GM23338 (cell line): Measurements from ENCODE around the gene TRMT11. TPM values are rescaled to one million over a fixed set of nuclear protein-coding genes. Genes with fewer than 3 reads are reported as not detected.

Source experiments
- ATAC-seq: fragments of 200-7000 bp; cut with Tn5 transposase; 3 replicates; pipeline ENCODE4 v1.9.1; 2020
- DNase-seq: peaks from one replicate; pipeline ENCODE4 v3.0.0-alpha.2; 2015; ENCODE audit warnings: low spot score
- H2AFZ ChIP-seq: fragments of 200-600 bp; sonication (generic); 2 replicates; pipeline ENCODE4 v1.8.0; 2016; ENCODE audit warnings: antibody characterized with exemption, mild to moderate bottlenecking, moderate library complexity
- H3F3A ChIP-seq: fragments of 200-600 bp; sonication (generic); replicated peaks from 2 replicates; pipeline ENCODE4 v1.8.0; 2017; ENCODE audit warnings: antibody characterized with exemption, mixed run types, low read depth
- H3K27ac ChIP-seq: fragments of 200-600 bp; sonication (generic); 2 replicates; pipeline ENCODE4 v1.6.1; 2016; ENCODE audit warnings: low read depth
- H3K27me3 ChIP-seq: fragments of 200-600 bp; sonication (generic); 2 replicates; pipeline ENCODE4 v1.8.0; 2016; ENCODE audit warnings: mild to moderate bottlenecking, mixed run types, moderate library complexity; ENCODE audit not compliant: insufficient read depth
- H3K36me3 ChIP-seq: fragments of 200-600 bp; sonication (generic); 2 replicates; pipeline ENCODE4 v1.8.0; 2016; ENCODE audit warnings: mild to moderate bottlenecking; ENCODE audit not compliant: insufficient read depth
- H3K4me1 ChIP-seq: fragments of 200-600 bp; sonication (generic); 2 replicates; pipeline ENCODE4 v1.8.0; 2016; ENCODE audit warnings: mild to moderate bottlenecking, moderate library complexity; ENCODE audit not compliant: insufficient read depth
- H3K4me2 ChIP-seq: fragments of 200-600 bp; sonication (generic); 2 replicates; pipeline ENCODE4 v1.7.1; 2017; ENCODE audit warnings: mixed run types
- H3K4me3 ChIP-seq: fragments of 200-600 bp; sonication (generic); 2 replicates; pipeline ENCODE4 v1.6.1; 2016; ENCODE audit warnings: mixed run types
- H3K79me2 ChIP-seq: fragments of 200-600 bp; sonication (generic); replicated peaks from 2 replicates; pipeline ENCODE4 v1.8.0; 2017; ENCODE audit warnings: mild to moderate bottlenecking; ENCODE audit not compliant: insufficient read depth
- H3K9me2 ChIP-seq: fragments of 200-600 bp; sonication (generic); 2 replicates; pipeline ENCODE4 v1.8.0; 2017; ENCODE audit not compliant: insufficient read depth
- H4K20me1 ChIP-seq: fragments of 200-600 bp; sonication (generic); replicated peaks from 2 replicates; pipeline ENCODE4 v1.8.0; 2017; ENCODE audit warnings: mild to moderate bottlenecking; ENCODE audit not compliant: insufficient read depth
- H3K27ac Mint-ChIP-seq: 2 replicates; pipeline ENCODE4 v1.8.0; 2020; ENCODE audit warnings: inconsistent platforms, mild to moderate bottlenecking, moderate library complexity, mixed read lengths
- H3K27me3 Mint-ChIP-seq: 3 replicates; pipeline ENCODE4 v1.8.0; 2022; ENCODE audit warnings: low read depth, mild to moderate bottlenecking, moderate library complexity, mixed read lengths, inconsistent platforms; ENCODE audit not compliant: insufficient read depth, poor library complexity
- H3K36me3 Mint-ChIP-seq: 3 replicates; pipeline ENCODE4 v1.8.0; 2021; ENCODE audit warnings: low read depth, mild to moderate bottlenecking, inconsistent platforms, moderate library complexity, mixed read lengths
- H3K4me1 Mint-ChIP-seq: 3 replicates; pipeline ENCODE4 v1.8.0; 2020; ENCODE audit warnings: mild to moderate bottlenecking, inconsistent platforms, mixed read lengths
- H3K4me3 Mint-ChIP-seq: 3 replicates; pipeline ENCODE4 v1.8.0; 2021; ENCODE audit warnings: moderate library complexity, mild to moderate bottlenecking, inconsistent platforms, mixed read lengths
- H3K9me3 Mint-ChIP-seq: 3 replicates; pipeline ENCODE4 v1.8.0; 2020; ENCODE audit warnings: moderate library complexity, mild to moderate bottlenecking, inconsistent platforms, mixed read lengths
- CREB1 ChIP-seq: fragments of 250-450 bp; sonication (Bioruptor Pico); IDR thresholded peaks from 2 replicates; pipeline ENCODE4 v1.5.0; 2020; ENCODE audit warnings: low read depth, mild to moderate bottlenecking, moderate library complexity
- EZH2 ChIP-seq: fragments of 200-600 bp; sonication (generic); IDR thresholded peaks from one replicate; pipeline ENCODE4 v1.8.0; 2017; ENCODE audit warnings: antibody characterized with exemption, mild to moderate bottlenecking, low read depth; ENCODE audit not compliant: unreplicated experiment
- EZH2phosphoT487 ChIP-seq: fragments of 200-600 bp; sonication (generic); IDR thresholded peaks from one replicate; pipeline ENCODE4 v1.8.1; 2018; ENCODE audit warnings: antibody characterized with exemption; ENCODE audit not compliant: unreplicated experiment
- JUNB ChIP-seq: IDR thresholded peaks from one replicate; pipeline ENCODE4 v1.6.1; 2016; ENCODE audit warnings: antibody characterized with exemption; ENCODE audit not compliant: unreplicated experiment
- POLR2AphosphoS5 ChIP-seq: IDR thresholded peaks from 2 replicates; pipeline ENCODE4 v1.6.1; 2016; ENCODE audit warnings: antibody characterized with exemption, low read depth
- ZNF331 ChIP-seq: fragments of 250-450 bp; sonication (Bioruptor Pico); IDR thresholded peaks from 2 replicates; pipeline ENCODE4 v1.5.0; 2020; ENCODE audit warnings: low read depth, mild to moderate bottlenecking, moderate library complexity
- polyA plus RNA-seq: library from polyadenylated mRNA; unstranded; fragments of >200 nt; fragmentation: Nextera tagmentation; extraction: Ambion mirVana; gene quantifications from 2 replicates; pipeline ENCODE4 v1.2.1, GENCODE V29; 2016
- total RNA-seq: library from RNA; depleted of rRNA; stranded (reverse); fragments of >200 nt; shearing (Covaris generic); gene quantifications from 2 replicates; pipeline ENCODE4 v1.2.3, GENCODE V29; 2014
- TF ChIP-seq, protein P1 (sequence below): IDR thresholded peaks from one replicate; pipeline ENCODE4 v1.6.1; 2018; ENCODE audit warnings: antibody characterized with exemption; ENCODE audit not compliant: unreplicated experiment
- TF ChIP-seq, protein P2 (sequence below): fragments of 250-450 bp; sonication (Bioruptor Pico); IDR thresholded peaks from 2 replicates; pipeline ENCODE4 v1.5.0; 2020; ENCODE audit warnings: mild to moderate bottlenecking, moderate library complexity

The TRMT11 gene
- total and polyA plus RNA-seq, 2 experiments from 2014 or later: 49.5 to 50.9 TPM

DNA sequence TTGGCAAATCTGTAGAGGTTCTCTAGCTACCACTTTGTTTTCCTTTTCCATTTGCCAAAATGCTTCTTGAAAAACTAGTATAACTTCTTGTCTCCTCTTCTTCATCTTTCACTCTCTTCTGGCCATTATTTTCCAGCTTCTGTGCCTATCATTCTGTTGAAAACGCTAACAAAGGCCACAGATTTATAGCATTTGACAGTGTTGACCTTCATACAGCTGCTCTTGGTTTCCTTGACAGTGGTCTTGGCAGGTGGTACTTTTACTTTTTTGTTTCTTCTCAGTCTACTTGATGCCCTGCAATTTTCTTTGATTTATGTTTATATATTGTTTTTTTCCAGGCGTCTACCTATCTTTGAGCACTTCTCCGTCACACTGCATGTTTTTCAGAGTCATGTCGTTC lies 23.7 kb downstream of the TRMT11 start:
- Histone ChIP-seq H3K79me2 (no peaks in the 10 kb centered on the region), H3F3A (no peaks in the 10 kb centered on the region), H3K27ac (no peak overlapping the region), H3K9me2 (no peaks in the 10 kb centered on the region), H3K36me3 (peaks cover 51% of the 10 kb centered on the region; the same call in 1 of the 2 replicates), H4K20me1 (peaks cover 4% of the 10 kb centered on the region; the same call in 1 of the 2 replicates), H3K27me3 (no peaks in the 10 kb centered on the region), H3K4me2 (no peak overlapping the region), H3K4me1 (no peaks in the 10 kb centered on the region), H3K4me3 (no peak overlapping the region), H2AFZ (no peak overlapping the region)
- Mint-ChIP-seq H3K27ac (no peak overlapping the region), H3K4me3 (no peak overlapping the region), H3K9me3 (no peaks in the 10 kb centered on the region), H3K4me1 (no peaks in the 10 kb centered on the region), H3K36me3 (peaks cover 40% of the 10 kb centered on the region), H3K27me3 (no peaks in the 10 kb centered on the region)
- no peak for DNase-seq
- no peak for TF ChIP-seq POLR2AphosphoS5
- no peak for TF ChIP-seq CREB1
- TF ChIP-seq, protein P1, sequence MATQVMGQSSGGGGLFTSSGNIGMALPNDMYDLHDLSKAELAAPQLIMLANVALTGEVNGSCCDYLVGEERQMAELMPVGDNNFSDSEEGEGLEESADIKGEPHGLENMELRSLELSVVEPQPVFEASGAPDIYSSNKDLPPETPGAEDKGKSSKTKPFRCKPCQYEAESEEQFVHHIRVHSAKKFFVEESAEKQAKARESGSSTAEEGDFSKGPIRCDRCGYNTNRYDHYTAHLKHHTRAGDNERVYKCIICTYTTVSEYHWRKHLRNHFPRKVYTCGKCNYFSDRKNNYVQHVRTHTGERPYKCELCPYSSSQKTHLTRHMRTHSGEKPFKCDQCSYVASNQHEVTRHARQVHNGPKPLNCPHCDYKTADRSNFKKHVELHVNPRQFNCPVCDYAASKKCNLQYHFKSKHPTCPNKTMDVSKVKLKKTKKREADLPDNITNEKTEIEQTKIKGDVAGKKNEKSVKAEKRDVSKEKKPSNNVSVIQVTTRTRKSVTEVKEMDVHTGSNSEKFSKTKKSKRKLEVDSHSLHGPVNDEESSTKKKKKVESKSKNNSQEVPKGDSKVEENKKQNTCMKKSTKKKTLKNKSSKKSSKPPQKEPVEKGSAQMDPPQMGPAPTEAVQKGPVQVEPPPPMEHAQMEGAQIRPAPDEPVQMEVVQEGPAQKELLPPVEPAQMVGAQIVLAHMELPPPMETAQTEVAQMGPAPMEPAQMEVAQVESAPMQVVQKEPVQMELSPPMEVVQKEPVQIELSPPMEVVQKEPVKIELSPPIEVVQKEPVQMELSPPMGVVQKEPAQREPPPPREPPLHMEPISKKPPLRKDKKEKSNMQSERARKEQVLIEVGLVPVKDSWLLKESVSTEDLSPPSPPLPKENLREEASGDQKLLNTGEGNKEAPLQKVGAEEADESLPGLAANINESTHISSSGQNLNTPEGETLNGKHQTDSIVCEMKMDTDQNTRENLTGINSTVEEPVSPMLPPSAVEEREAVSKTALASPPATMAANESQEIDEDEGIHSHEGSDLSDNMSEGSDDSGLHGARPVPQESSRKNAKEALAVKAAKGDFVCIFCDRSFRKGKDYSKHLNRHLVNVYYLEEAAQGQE: no peak
- no peak for TF ChIP-seq EZH2phosphoT487
- no peak for TF ChIP-seq EZH2
- TF ChIP-seq JUNB: no peak
- no peak for TF ChIP-seq ZNF331 (CRISPR knock-in tag)
- TF ChIP-seq, protein P2, sequence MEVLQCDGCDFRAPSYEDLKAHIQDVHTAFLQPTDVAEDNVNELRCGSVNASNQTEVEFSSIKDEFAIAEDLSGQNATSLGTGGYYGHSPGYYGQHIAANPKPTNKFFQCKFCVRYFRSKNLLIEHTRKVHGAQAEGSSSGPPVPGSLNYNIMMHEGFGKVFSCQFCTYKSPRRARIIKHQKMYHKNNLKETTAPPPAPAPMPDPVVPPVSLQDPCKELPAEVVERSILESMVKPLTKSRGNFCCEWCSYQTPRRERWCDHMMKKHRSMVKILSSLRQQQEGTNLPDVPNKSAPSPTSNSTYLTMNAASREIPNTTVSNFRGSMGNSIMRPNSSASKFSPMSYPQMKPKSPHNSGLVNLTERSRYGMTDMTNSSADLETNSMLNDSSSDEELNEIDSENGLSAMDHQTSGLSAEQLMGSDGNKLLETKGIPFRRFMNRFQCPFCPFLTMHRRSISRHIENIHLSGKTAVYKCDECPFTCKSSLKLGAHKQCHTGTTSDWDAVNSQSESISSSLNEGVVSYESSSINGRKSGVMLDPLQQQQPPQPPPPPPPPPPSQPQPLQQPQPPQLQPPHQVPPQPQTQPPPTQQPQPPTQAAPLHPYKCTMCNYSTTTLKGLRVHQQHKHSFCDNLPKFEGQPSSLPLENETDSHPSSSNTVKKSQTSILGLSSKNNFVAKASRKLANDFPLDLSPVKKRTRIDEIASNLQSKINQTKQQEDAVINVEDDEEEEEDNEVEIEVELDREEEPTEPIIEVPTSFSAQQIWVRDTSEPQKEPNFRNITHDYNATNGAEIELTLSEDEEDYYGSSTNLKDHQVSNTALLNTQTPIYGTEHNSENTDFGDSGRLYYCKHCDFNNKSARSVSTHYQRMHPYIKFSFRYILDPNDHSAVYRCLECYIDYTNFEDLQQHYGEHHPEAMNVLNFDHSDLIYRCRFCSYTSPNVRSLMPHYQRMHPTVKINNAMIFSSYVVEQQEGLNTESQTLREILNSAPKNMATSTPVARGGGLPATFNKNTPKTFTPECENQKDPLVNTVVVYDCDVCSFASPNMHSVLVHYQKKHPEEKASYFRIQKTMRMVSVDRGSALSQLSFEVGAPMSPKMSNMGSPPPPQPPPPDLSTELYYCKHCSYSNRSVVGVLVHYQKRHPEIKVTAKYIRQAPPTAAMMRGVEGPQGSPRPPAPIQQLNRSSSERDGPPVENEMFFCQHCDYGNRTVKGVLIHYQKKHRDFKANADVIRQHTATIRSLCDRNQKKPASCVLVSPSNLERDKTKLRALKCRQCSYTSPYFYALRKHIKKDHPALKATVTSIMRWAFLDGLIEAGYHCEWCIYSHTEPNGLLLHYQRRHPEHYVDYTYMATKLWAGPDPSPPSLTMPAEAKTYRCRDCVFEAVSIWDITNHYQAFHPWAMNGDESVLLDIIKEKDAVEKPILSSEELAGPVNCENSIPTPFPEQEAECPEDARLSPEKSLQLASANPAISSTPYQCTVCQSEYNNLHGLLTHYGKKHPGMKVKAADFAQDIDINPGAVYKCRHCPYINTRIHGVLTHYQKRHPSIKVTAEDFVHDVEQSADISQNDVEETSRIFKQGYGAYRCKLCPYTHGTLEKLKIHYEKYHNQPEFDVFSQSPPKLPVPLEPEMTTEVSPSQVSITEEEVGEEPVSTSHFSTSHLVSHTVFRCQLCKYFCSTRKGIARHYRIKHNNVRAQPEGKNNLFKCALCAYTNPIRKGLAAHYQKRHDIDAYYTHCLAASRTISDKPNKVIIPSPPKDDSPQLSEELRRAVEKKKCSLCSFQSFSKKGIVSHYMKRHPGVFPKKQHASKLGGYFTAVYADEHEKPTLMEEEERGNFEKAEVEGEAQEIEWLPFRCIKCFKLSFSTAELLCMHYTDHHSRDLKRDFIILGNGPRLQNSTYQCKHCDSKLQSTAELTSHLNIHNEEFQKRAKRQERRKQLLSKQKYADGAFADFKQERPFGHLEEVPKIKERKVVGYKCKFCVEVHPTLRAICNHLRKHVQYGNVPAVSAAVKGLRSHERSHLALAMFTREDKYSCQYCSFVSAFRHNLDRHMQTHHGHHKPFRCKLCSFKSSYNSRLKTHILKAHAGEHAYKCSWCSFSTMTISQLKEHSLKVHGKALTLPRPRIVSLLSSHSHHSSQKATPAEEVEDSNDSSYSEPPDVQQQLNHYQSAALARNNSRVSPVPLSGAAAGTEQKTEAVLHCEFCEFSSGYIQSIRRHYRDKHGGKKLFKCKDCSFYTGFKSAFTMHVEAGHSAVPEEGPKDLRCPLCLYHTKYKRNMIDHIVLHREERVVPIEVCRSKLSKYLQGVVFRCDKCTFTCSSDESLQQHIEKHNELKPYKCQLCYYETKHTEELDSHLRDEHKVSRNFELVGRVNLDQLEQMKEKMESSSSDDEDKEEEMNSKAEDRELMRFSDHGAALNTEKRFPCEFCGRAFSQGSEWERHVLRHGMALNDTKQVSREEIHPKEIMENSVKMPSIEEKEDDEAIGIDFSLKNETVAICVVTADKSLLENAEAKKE: no peak
- no peak for ATAC-seq
